Measurements from ENCODE around the gene FST.

Gene FST

DNA sequence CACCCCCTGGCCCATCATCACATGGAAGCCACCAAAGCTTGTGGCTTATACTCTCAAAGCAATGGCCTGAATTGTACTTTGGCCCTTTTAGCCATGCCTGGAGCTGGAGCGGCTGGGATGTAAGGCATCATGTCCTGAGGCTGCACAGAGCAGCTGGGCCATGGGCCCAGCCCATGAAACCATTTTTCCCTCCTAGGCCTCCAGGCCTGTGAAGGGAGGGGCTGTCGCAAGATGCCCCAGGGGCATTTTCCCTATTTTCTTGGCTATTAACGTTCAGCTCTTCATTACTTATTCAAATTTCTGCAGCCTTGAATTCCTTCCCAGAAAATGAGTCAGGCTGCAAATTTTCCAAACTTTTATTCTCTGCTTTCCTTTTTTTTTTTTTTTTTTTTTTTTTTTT, 27.7 kb downstream of the FST start:
- in situ Hi-C loops (cut with MboI; ENCODE audit: low sequenced_read_pairs): no loop called here

DNA sequence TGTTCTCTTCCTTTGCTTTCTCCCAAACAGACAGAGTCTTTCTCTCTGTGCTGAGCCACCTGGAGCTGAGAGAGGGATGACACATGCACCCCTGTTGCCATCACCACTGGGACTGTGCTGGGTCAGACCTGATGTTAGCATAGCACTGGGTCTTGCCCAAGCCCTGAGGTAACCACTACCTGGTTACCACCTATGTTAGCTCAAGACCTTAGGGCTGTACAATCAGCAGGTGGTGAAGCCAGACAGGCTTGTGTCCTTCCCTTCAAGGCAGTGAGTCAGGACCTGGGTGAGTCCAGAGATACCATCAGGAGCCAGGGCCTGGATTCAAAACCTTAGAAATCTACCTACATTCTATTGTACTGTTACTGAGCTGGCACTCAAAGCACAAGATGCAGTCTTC, 32.1 kb downstream of the FST start:
- in situ Hi-C loops (cut with MboI; ENCODE audit: low sequenced_read_pairs): no loop called here

DNA sequence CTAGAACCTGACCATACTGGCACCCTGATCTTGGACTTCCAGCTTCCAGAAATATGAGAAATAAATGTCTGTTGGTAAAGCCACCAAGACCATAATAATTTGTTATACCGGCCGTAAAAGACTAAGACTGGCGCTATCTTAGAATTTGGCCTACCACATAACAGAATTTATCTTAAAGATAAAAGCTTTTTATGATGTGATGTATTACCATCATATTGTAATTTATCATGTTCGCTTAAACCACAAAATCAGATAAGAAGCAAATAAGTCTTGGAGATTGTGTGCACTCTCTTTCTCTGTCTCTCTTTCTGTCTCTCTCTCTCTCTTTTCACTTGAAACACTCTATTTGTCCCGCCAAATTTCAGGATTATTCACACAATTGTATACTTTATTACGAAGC, 35.6 kb downstream of the FST start:
- in situ Hi-C loops (cut with MboI; ENCODE audit: low sequenced_read_pairs): no loop called here

GRCh38 chr5:53520813-53521212, 40.4 kb downstream of the FST start:
- in situ Hi-C loops (cut with MboI; ENCODE audit: low sequenced_read_pairs): no loop called here

Measured in hTERT RPE-1 (cell line).